GM18858 (cell line): ENCODE data around the gene ZCCHC7.
"Not testable (repeated sequence)": the region's sequence is repeated elsewhere in the genome, so short reads cannot be mapped to it uniquely, and the experiment has no call there.

ENCODE experiments used
- ATAC-seq: cut with Tn5 transposase; IDR thresholded peaks from one replicate; pipeline ENCODE4 v1.9.1; 2021; ENCODE audit not compliant: unreplicated experiment

The ZCCHC7 gene

DNA sequence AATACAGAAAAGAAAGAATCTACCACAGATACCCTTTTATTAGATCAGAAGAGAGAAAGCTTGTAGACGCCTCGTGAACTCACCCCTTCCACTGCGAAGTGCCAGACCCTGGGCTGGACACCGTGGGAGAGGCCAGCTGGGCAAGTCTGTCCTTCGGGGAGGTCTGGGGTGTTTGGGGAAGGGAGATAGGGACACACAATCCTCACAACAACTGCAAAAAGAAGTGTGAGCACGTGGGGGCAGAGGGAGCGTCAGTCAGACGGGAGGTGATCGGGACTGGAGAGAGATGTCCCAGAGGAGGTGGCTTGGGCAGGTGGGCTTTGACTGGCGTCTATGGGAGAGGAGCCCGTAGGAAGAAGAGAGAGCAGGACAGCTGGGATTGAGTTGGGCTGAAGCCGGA lies 274.9 kb downstream of the ZCCHC7 start:
- ATAC-seq = no peak

DNA sequence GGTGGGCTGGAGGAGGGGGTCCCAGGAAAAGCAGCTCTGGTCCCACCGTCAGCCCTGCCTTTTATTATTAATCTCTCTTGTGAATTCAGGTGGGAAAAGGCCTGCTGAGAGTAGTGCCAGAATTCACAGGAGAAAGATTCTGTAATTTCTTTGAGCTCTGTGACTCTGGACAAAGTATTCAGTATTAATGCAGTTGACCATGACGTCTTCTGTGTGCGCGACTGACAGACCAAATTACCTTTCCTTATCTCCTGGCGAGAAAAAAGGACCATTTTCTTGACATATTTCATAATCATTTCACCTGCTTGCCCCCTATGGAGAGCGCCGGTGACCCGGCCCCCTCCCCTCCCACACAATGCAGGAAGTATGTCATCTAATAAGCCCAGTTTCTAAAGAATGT lies 275.3 kb downstream of the ZCCHC7 start:
- no peak for ATAC-seq

DNA sequence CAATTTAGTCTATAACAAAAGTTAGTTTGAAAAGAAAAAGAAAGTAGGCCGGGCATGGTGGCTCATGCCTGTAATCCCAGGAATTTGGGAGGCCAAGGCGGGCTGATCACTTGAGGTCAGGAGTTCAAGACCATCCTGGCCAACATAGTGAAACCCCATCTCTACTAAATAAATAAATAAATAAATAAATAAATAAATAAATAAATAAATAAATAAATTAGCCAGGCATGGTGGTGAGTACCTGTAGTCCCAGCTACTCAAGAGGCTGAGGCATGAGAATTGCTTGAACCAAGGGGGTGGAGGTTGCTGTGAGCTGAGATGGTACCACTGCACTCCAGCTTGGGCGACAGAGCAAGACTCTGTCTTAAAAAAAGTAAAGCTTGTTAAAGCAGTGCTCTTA lies 277.6 kb downstream of the ZCCHC7 start:
- ATAC-seq = not testable (repeated sequence)

- ATAC-seq = no peak
These were observed 278.2 kb downstream of the ZCCHC7 start for GRCh38 chr9:37398464-37399025.

DNA sequence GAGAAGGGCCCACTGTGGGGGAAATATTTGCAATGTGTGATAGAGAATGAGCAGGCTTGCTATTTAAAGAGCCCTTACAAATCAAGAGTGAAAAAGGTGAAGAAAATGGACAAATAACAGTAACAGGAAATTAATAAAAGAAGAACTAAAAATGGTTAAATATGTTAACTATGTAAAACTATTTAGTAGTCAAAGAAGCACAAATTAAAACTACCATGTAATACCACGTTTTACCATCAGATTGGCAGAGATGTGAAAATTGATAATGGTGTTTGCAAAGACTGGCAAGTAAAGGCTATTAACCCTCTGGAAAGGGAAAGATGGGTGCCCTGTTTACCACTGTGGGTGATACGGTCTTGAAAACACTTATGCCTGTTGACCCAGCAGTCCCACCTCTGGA lies 279.0 kb downstream of the ZCCHC7 start:
- ATAC-seq = no peak

DNA sequence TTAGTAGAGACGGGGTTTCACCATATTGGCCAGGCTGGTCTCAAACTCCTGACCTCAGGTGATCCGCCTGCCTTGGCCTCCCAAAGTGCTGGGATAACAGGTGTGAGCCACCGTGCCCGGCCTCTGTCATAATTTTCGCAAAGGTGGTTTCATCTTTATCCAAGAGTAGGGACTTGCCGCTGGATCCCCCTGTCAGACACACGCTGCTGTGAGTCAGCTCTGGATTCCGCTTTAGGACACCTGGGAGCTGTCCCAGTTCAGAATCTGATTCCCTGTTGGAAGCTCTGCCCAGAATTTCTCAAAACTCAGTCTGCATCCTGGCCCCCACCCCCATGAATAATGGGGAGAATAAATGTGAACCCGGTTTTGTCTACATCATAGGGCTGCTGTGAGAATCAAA lies 284.2 kb downstream of the ZCCHC7 start:
- no peak for ATAC-seq

- no peak for ATAC-seq
These were observed 285.0 kb downstream of the ZCCHC7 start for GRCh38 chr9:37405350-37405749.

DNA sequence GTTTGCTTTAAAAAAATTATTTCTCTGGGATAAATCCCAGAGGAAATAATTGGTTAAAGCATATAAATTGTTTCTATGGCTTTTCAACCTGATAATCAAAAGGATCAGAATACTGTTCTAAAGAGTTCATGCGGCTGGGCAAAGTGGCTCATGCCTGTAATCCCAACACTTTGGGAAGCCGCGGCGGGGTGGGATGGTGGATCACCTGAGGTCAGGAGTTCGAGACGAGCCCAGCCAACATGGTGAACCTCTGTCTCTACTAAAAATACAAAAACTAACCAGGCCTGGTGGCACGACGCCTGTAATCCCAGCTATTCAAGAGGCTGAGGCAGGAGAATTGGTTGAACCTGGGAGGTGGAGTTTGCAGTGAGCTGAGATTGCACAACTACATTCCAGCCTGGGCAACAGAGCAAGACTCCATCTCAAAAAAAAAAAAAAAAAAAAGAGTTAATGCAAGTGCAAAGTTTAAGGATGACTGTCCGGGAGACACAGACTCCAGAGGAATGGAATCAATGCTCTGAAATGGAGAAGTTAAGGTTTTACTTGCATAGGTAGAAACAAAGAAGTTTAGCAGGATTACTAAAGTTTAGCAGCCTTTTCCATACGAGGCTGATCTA lies 285.5 kb downstream of the ZCCHC7 start:
- ATAC-seq = no peak

DNA sequence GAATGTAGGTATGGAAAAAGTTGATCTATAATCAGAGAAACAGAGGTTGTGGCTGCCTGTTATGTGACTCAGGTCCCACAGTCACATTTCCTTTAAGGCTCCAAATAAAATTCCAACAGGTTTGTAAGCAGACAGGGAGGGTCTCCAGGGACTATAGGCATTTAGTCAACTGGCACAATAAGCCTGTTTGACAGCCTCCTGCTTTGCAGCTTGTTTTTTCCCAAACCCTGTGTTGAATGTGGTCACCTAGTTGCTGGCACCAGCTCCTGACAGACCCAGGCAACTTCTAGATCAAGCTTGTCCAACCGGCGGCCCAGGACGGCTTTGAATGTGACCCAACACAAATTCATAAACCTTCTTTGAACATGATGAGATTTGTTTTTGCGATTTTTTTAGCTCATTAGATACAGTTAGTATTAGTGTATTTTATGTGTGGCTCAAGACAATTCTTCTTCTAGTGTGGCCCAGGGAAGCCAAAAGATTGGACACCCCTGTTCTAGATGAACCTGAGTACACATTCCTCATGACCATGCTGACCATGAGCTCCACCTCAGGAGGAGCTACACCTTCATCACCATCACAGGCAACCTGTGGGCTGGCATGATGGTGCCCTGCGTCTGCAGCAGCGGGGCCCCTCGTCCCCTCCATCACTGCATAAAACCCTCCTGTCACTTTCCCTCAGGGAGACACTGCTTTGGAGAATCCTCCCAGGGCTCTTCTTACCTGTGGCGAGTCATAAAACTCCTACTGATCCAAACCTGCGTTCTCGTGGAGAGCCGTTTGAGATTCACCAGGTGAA lies 286.4 kb downstream of the ZCCHC7 start:
- no peak for ATAC-seq

DNA sequence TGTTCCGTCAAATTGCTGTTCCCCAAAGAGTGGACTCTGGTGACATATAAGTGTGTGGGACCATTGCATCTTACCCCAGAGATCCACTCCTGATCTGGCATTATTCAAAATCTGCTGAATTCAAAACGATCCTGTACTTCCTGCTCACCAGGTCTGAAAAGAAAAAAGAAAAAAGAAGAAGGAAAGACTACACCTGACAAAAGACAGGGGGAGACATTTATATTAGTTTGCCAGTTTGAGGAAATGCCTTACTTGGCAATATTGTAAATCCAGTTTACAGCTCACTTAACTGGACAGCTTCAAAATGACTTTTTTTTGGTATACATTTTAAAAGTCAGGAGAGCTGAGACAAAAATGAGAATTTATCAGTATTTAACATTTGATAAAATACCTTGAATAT lies 287.1 kb downstream of the ZCCHC7 start:
- ATAC-seq = no peak
